B cell (primary cell): Measurements from ENCODE around the gene CD99L2. TPM values are rescaled to one million over a fixed set of nuclear protein-coding genes. Genes with fewer than 3 reads are reported as not detected.

Source experiments
- ATAC-seq: fragments of 200-7000 bp; cut with Tn5 transposase; one replicate; pipeline ENCODE4 v1.10.0; 2021; ENCODE audit warnings: low read depth, mild to moderate bottlenecking, moderate number of reproducible peaks, moderate library complexity
- CTCF ChIA-PET: fragments of 350-600 bp; sonication (Branson Sonifier 250); formaldehyde crosslinking; loops from one replicate; lab custom pipeline; 2021; ENCODE audit warnings: antibody characterized with exemption, inconsistent platforms; lab: Charles Lee
- POLR2A ChIA-PET: fragments of 350-600 bp; sonication (Branson Sonifier 250); formaldehyde crosslinking; loops from one replicate; lab custom pipeline; 2021; ENCODE audit warnings: antibody characterized with exemption; lab: Charles Lee
- DNase-seq: peaks from one replicate; pipeline ENCODE4 v3.0.0; 2013
- H2AFZ ChIP-seq: 2 replicates; pipeline ENCODE4 v1.6.1; 2012; ENCODE audit warnings: mild to moderate bottlenecking, low read depth, low read length; ENCODE audit not compliant: insufficient read depth, poor library complexity, severe bottlenecking
- H3K27ac ChIP-seq, 2 donors: 1 replicate in 1 of 2; 2 replicates in 1 of 2; pipeline ENCODE4 v1.5.1; 2012 to 2013; ENCODE audit warnings: low read length in 2 of 2, mild to moderate bottlenecking in 2 of 2, moderate library complexity in 1 of 2
- H3K27me3 ChIP-seq, 4 experiments: fragments of 200-600 bp in 1 of 4; sonication (generic) in 1 of 4; replicated peaks in 1 of 4; 1 replicate in 2 of 4; 2 replicates in 2 of 4; pipeline versions ENCODE4 v1.6.1 to v1.7.0; 2013 to 2016; ENCODE audit warnings: low read length in 3 of 4, mild to moderate bottlenecking in 2 of 4, mixed read lengths in 1 of 4, moderate library complexity in 1 of 4; ENCODE audit not compliant: insufficient read depth in 4 of 4, control insufficient read depth in 3 of 4; ENCODE audit errors: control extremely low read depth in 1 of 4
- H3K36me3 ChIP-seq, 2 experiments: replicated peaks in 1 of 2; 1 replicate in 1 of 2; 2 replicates in 1 of 2; pipeline versions ENCODE4 v1.6.1 to v1.7.1; 2013; ENCODE audit warnings: low read length in 1 of 2; ENCODE audit not compliant: insufficient read depth in 2 of 2, control insufficient read depth in 1 of 2; ENCODE audit errors: control extremely low read depth in 1 of 2, extremely low read depth in 1 of 2
- H3K4me1 ChIP-seq, 2 donors: fragments of 200-600 bp in 1 of 2; sonication (generic) in 1 of 2; 1 replicate in 1 of 2; 2 replicates in 1 of 2; pipeline versions ENCODE4 v1.5.1 to v1.6.1; 2013 to 2017; ENCODE audit warnings: low read length in 2 of 2; ENCODE audit not compliant: control insufficient read depth in 2 of 2, insufficient read depth in 2 of 2
- H3K4me2 ChIP-seq: replicated peaks from 2 replicates; pipeline ENCODE3; 2012; ENCODE audit warnings: mild to moderate bottlenecking, low read depth, low read length; ENCODE audit not compliant: poor library complexity, severe bottlenecking
- H3K4me3 ChIP-seq, 5 experiments: fragments of 200-600 bp in 1 of 5; sonication (generic) in 1 of 5; 1 replicate in 3 of 5; 2 replicates in 2 of 5; pipeline versions ENCODE4 v1.5.1 to v1.7.0; 2011 to 2016; ENCODE audit warnings: low read length in 4 of 5, mild to moderate bottlenecking in 4 of 5, low read depth in 2 of 5, control low read depth in 1 of 5, moderate library complexity in 1 of 5; ENCODE audit not compliant: insufficient read depth in 1 of 5; ENCODE audit errors: control extremely low read depth in 1 of 5, extremely low read depth in 1 of 5
- H3K79me2 ChIP-seq: fragments of 200-600 bp; sonication (generic); one replicate; pipeline ENCODE4 v1.6.0; 2016; ENCODE audit warnings: low read length; ENCODE audit not compliant: control insufficient read depth, insufficient read depth
- H3K9ac ChIP-seq: fragments of 200-600 bp; sonication (generic); 2 replicates; pipeline ENCODE4 v1.6.1; 2017; ENCODE audit warnings: mild to moderate bottlenecking, low read length, moderate library complexity
- H3K9me3 ChIP-seq, 3 donors: one replicate each; pipeline versions ENCODE4 v1.6.1 to v1.7.1; 2013; ENCODE audit warnings: low read length in 2 of 3; ENCODE audit not compliant: control insufficient read depth in 2 of 3, insufficient read depth in 1 of 3; ENCODE audit errors: control extremely low read depth in 1 of 3
- H4K20me1 ChIP-seq: 2 replicates; pipeline ENCODE4 v1.6.0; 2012; ENCODE audit warnings: mild to moderate bottlenecking, low read length; ENCODE audit not compliant: insufficient read depth, control insufficient read depth, poor library complexity, severe bottlenecking
- H3K27ac Mint-ChIP-seq: one replicate; pipeline ENCODE4 v1.8.0; 2021; ENCODE audit warnings: mixed read lengths
- H3K27me3 Mint-ChIP-seq: one replicate; pipeline ENCODE4 v1.8.0; 2021; ENCODE audit warnings: mixed read lengths
- H3K4me1 Mint-ChIP-seq: one replicate; pipeline ENCODE4 v1.8.0; 2021; ENCODE audit warnings: mixed read lengths
- H3K4me3 Mint-ChIP-seq: one replicate; pipeline ENCODE4 v1.8.0; 2021; ENCODE audit warnings: mixed read lengths
- H3K9me3 Mint-ChIP-seq: one replicate; pipeline ENCODE4 v1.8.0; 2022; ENCODE audit warnings: mixed read lengths; ENCODE audit not compliant: insufficient read depth
- EZH2 ChIP-seq: IDR thresholded peaks from 2 replicates; pipeline ENCODE4 v1.6.1; 2012; ENCODE audit warnings: borderline replicate concordance, low read depth, mild to moderate bottlenecking, moderate library complexity, low read length; ENCODE audit not compliant: insufficient read depth, poor library complexity, severe bottlenecking
- WGBS: methylation state at CpG from one replicate; pipeline ENCODE4 v1.1.5; 2013; ENCODE audit warnings: missing lambda C conversion rate; ENCODE audit not compliant: insufficient coverage; 5-methylcytosine and 5-hydroxymethylcytosine counted together
- intact Hi-C: fragments of 100-400 bp; cut with micrococcal nuclease; formaldehyde crosslinking; loops from one replicate; pipeline ENCODE4 v1.10.0; 2022
- polyA plus RNA-seq: library from polyadenylated mRNA; depleted of rRNA; stranded (reverse); fragments of >200 nt; gene quantifications from 2 replicates; pipeline ENCODE4 v1.2.3, GENCODE V29; 2012
- total RNA-seq, 2 donors: library from RNA; stranded (reverse); fragments of 120-200 nt in 1 of 2; gene quantifications; 1 replicate in 1 of 2; 2 replicates in 1 of 2; pipeline versions ENCODE4 v1.2.3 to v1.2.4, GENCODE V29; 2013 to 2022
- TF ChIP-seq, protein P1 (sequence below): fragments of 200-600 bp; IDR thresholded peaks from one replicate; pipeline ENCODE4 v1.8.0; 2022; ENCODE audit warnings: antibody characterized with exemption, mild to moderate bottlenecking

Gene CD99L2
- total and polyA plus RNA-seq, 2 donors (not counting 1 experiment from before 2014, with no cell fraction given) = 8.7 to 17.8 TPM

DNA sequence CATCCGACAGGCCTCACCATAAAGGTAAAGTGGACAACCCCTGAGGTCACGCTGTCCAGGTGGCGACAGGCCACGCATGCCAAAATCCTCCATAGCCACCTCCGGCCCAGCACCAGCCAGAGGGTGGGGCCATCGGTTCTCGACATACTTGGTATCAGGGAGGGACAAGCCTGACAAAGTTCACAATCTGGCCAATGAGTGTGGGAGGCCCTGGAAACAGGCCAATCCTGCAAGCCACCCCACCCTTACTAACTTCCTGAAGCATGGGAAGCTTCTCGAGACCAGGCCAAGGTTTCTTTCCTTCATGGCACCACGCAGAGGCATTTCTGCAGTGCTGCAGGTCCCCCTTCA lies 131.4 kb downstream of the CD99L2 start:
- H2AFZ ChIP-seq = no peak overlapping the region
- H3K79me2 ChIP-seq = no peaks in the 10 kb centered on the region
- Mint-ChIP-seq H3K9me3 (no peaks in the 10 kb centered on the region), H3K27me3 (no peaks in the 10 kb centered on the region), H3K4me3 (no peak overlapping the region), H3K4me1 (no peaks in the 10 kb centered on the region), H3K27ac (no peak overlapping the region)
- ChIA-PET POLR2A (no interaction called here), CTCF (interaction anchor here (1.1 to 1.2 kb wide), 2 partner anchors 54 to 315 kb away, joined by 3 to 4 read pairs; no protein-coding TSS in a partner anchor)
- no peak overlapping the region for H3K27ac ChIP-seq
- DNase-seq = no peak
- TF ChIP-seq, protein P1, sequence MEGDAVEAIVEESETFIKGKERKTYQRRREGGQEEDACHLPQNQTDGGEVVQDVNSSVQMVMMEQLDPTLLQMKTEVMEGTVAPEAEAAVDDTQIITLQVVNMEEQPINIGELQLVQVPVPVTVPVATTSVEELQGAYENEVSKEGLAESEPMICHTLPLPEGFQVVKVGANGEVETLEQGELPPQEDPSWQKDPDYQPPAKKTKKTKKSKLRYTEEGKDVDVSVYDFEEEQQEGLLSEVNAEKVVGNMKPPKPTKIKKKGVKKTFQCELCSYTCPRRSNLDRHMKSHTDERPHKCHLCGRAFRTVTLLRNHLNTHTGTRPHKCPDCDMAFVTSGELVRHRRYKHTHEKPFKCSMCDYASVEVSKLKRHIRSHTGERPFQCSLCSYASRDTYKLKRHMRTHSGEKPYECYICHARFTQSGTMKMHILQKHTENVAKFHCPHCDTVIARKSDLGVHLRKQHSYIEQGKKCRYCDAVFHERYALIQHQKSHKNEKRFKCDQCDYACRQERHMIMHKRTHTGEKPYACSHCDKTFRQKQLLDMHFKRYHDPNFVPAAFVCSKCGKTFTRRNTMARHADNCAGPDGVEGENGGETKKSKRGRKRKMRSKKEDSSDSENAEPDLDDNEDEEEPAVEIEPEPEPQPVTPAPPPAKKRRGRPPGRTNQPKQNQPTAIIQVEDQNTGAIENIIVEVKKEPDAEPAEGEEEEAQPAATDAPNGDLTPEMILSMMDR = no peak
- TF ChIP-seq EZH2 = no peak
- no peak overlapping the region for H3K9ac ChIP-seq
- no peaks in the 10 kb centered on the region for H4K20me1 ChIP-seq
- no peaks in the 10 kb centered on the region for H3K27me3 ChIP-seq
- H3K36me3 ChIP-seq = peaks cover 0 to 7% of the 10 kb centered on the region in 2 experiments
- 94% methylated on average over 3 of the region's 9 CpGs for WGBS
- ATAC-seq = no peak
- H3K4me2 ChIP-seq = no peak overlapping the region
- no peaks in the 10 kb centered on the region for H3K4me1 ChIP-seq
- no peaks in the 10 kb centered on the region for H3K9me3 ChIP-seq
- intact Hi-C loops = no loop called here
- no peak overlapping the region for H3K4me3 ChIP-seq

DNA sequence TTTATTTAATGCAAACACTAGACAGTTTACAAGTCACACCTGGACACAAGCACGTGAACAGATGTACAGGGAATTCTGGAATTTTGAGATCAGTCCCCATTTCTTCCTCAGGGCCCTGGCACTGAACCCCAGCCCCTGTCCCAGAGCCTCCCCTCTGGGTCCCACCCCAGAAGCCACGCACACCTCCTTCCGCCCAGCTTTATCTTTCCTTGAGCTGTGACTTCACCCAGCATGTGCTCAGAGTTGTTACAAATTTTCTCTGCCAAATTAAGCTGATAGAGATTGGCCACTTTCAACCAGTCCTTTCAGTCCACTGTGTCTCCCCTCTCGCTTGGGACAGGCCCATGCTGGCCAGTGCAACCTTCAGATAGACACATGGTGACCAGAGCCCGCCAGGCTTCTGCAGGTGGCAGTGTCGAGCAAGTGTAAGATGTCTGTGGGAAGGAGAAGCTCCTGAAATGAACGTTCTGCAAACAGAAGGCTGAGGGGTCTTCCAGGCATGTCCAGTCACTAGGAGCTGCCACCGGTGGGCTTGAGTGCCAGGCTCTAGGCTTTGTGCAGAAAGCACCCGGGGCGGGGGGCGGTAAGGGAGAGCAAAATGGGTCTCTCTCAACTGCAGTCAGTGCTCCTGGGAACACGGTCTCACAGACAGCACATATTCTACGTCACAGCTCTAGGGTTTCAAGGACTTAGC lies 132.0 kb downstream of the CD99L2 start:
- Histone ChIP-seq H3K9me3 (no peaks in the 10 kb centered on the region), H3K36me3 (peaks cover 0 to 8% of the 10 kb centered on the region in 2 experiments), H3K27me3 (no peaks in the 10 kb centered on the region), H3K9ac (no peak overlapping the region), H3K27ac (no peak overlapping the region), H4K20me1 (no peaks in the 10 kb centered on the region), H3K4me3 (no peak overlapping the region), H2AFZ (no peak overlapping the region), H3K4me2 (no peak overlapping the region), H3K79me2 (no peaks in the 10 kb centered on the region), H3K4me1 (no peaks in the 10 kb centered on the region)
- DNase-seq = no peak
- Mint-ChIP-seq H3K4me3 (no peak overlapping the region), H3K9me3 (no peaks in the 10 kb centered on the region), H3K4me1 (no peaks in the 10 kb centered on the region), H3K27me3 (no peaks in the 10 kb centered on the region), H3K27ac (no peak overlapping the region)
- no peak for ATAC-seq
- no peak for TF ChIP-seq EZH2
- TF ChIP-seq, protein P1 = no peak
- ChIA-PET POLR2A (no interaction called here), CTCF (interaction anchor here (1.2 kb wide), 1 partner anchor 315 kb away, joined by 3 read pairs; no protein-coding TSS in a partner anchor)
- intact Hi-C loops = no loop called here
- 97% methylated on average over 10 of the region's 13 CpGs for WGBS
